ENCODE data around the gene KRT77. TPM values are rescaled to one million over a fixed set of nuclear protein-coding genes. Genes with fewer than 3 reads are reported as not detected.

The KRT77 gene
- polyA plus RNA-seq, 1 of the 3 experiments (the other 2 are of a cell fraction): not detected

- no peak for TF ChIP-seq RAD21 (IDR thresholded peaks at IDR 0.05; ENCODE audit: low read length)
- TF ChIP-seq PBX3 (IDR thresholded peaks at IDR 0.05): no peak
These were observed 12.7 kb upstream of the KRT77 start (continued) for GRCh38 chr12:52716061-52716460.

- peak; percentile 30 for DNase-seq
- no peaks in the 10 kb centered on the region; the same call in 1 of the 2 replicates for H3K79me2 ChIP-seq (ENCODE audit: insufficient read depth)
- no peak for TF ChIP-seq EZH2phosphoT487 (IDR thresholded peaks at IDR 0.05; ENCODE audit: borderline replicate concordance, low read depth)
- no peak for TF ChIP-seq RCOR1 (IDR thresholded peaks at IDR 0.05; ENCODE audit: low read length)
- no peak; the same call in 1 of the 2 replicates for TF ChIP-seq CTCF (IDR thresholded peaks at IDR 0.05)
- no peak for TF ChIP-seq RXRA (IDR thresholded peaks at IDR 0.05; ENCODE audit: borderline replicate concordance, low read depth)
- no peak for TF ChIP-seq GABPA (IDR thresholded peaks at IDR 0.05; ENCODE audit: low read depth)
- no peak for TF ChIP-seq MAX (IDR thresholded peaks at IDR 0.05; ENCODE audit: low read depth)
- TF ChIP-seq SIN3A (IDR thresholded peaks at IDR 0.05; ENCODE audit: borderline replicate concordance, low read depth, low read length): no peak
- TF ChIP-seq FOSL2 (IDR thresholded peaks at IDR 0.05; ENCODE audit: borderline replicate concordance, low read depth): no peak
- no peak for TF ChIP-seq TCF12 (IDR thresholded peaks at IDR 0.05)
- TF ChIP-seq, protein P1, sequence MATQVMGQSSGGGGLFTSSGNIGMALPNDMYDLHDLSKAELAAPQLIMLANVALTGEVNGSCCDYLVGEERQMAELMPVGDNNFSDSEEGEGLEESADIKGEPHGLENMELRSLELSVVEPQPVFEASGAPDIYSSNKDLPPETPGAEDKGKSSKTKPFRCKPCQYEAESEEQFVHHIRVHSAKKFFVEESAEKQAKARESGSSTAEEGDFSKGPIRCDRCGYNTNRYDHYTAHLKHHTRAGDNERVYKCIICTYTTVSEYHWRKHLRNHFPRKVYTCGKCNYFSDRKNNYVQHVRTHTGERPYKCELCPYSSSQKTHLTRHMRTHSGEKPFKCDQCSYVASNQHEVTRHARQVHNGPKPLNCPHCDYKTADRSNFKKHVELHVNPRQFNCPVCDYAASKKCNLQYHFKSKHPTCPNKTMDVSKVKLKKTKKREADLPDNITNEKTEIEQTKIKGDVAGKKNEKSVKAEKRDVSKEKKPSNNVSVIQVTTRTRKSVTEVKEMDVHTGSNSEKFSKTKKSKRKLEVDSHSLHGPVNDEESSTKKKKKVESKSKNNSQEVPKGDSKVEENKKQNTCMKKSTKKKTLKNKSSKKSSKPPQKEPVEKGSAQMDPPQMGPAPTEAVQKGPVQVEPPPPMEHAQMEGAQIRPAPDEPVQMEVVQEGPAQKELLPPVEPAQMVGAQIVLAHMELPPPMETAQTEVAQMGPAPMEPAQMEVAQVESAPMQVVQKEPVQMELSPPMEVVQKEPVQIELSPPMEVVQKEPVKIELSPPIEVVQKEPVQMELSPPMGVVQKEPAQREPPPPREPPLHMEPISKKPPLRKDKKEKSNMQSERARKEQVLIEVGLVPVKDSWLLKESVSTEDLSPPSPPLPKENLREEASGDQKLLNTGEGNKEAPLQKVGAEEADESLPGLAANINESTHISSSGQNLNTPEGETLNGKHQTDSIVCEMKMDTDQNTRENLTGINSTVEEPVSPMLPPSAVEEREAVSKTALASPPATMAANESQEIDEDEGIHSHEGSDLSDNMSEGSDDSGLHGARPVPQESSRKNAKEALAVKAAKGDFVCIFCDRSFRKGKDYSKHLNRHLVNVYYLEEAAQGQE (IDR thresholded peaks at IDR 0.05; ENCODE audit: low read depth, low read length): no peak
- no peak for TF ChIP-seq MEF2A (IDR thresholded peaks at IDR 0.05; ENCODE audit: borderline replicate concordance, low read depth)
- TF ChIP-seq, protein P2, sequence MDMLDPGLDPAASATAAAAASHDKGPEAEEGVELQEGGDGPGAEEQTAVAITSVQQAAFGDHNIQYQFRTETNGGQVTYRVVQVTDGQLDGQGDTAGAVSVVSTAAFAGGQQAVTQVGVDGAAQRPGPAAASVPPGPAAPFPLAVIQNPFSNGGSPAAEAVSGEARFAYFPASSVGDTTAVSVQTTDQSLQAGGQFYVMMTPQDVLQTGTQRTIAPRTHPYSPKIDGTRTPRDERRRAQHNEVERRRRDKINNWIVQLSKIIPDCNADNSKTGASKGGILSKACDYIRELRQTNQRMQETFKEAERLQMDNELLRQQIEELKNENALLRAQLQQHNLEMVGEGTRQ (IDR thresholded peaks at IDR 0.05; ENCODE audit: borderline replicate concordance, low read depth, low read length): no peak
- TF ChIP-seq PBX3 (IDR thresholded peaks at IDR 0.05): no peak
- no peak for TF ChIP-seq ZBTB33 (IDR thresholded peaks at IDR 0.05; ENCODE audit: borderline replicate concordance, low read depth)
- TF ChIP-seq ELF1 (IDR thresholded peaks at IDR 0.05): no peak
- H3K9me2 ChIP-seq: no peaks in the 10 kb centered on the region
- H3K9ac ChIP-seq: no peak overlapping the region
- H3F3A ChIP-seq (replicated peaks; ENCODE audit: insufficient read depth): no peaks in the 10 kb centered on the region
- H2AFZ ChIP-seq (ENCODE audit: low read depth): no peak overlapping the region
- no peak overlapping the region for H3K27ac ChIP-seq (ENCODE audit: low read depth in 2 of 2, low read length in 1 of 2)
- H3K36me3 ChIP-seq (replicated peaks in 1 of 2; ENCODE audit: control insufficient read depth in 1 of 2, insufficient read depth in 2 of 2, low read length in 1 of 2): no peaks in the 10 kb centered on the region
- POLR2A ChIA-PET: no interaction called here
- H3K4me3 ChIP-seq (ENCODE audit: low read depth in 2 of 2, low read length in 1 of 2): no peak overlapping the region
- H3K9me3 ChIP-seq: no peaks in the 10 kb centered on the region
- 46% methylated on average over 8 of the region's 14 CpGs for WGBS (ENCODE audit: low lambda C conversion rate)
- no peak overlapping the region for H3K4me2 ChIP-seq
- H4K20me1 ChIP-seq (ENCODE audit: insufficient read depth): no peaks in the 10 kb centered on the region
- H3K4me1 ChIP-seq (ENCODE audit: control insufficient read depth in 1 of 2, insufficient read depth in 2 of 2, low read depth in 1 of 2, low read length in 1 of 2): no peaks in the 10 kb centered on the region
- CTCF ChIA-PET: interaction anchor here (0.9 kb wide), 1 partner anchor 150 kb away, joined by 3 read pairs; no protein-coding TSS in a partner anchor
- peaks cover 44% of the 10 kb centered on the region for H3K27me3 ChIP-seq (ENCODE audit: insufficient read depth)
These were observed 12.1 kb upstream of the KRT77 start for GRCh38 chr12:52715416-52715815.

All from SK-N-SH (cell line).